Fibroblast of skin of left biceps (primary cell): ENCODE data around the gene CPSF7.
"Not testable (repeated sequence)": the region's sequence is repeated elsewhere in the genome, so short reads cannot be mapped to it uniquely, and the experiment has no call there.

Source experiments
- DNase-seq, 2 experiments: peaks; one replicate each; pipeline ENCODE4 v3.0.0-alpha.2; 2013; ENCODE audit warnings: low read depth in 2 of 2

Gene CPSF7, protein sequence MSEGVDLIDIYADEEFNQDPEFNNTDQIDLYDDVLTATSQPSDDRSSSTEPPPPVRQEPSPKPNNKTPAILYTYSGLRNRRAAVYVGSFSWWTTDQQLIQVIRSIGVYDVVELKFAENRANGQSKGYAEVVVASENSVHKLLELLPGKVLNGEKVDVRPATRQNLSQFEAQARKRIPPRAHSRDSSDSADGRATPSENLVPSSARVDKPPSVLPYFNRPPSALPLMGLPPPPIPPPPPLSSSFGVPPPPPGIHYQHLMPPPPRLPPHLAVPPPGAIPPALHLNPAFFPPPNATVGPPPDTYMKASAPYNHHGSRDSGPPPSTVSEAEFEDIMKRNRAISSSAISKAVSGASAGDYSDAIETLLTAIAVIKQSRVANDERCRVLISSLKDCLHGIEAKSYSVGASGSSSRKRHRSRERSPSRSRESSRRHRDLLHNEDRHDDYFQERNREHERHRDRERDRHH

DNA sequence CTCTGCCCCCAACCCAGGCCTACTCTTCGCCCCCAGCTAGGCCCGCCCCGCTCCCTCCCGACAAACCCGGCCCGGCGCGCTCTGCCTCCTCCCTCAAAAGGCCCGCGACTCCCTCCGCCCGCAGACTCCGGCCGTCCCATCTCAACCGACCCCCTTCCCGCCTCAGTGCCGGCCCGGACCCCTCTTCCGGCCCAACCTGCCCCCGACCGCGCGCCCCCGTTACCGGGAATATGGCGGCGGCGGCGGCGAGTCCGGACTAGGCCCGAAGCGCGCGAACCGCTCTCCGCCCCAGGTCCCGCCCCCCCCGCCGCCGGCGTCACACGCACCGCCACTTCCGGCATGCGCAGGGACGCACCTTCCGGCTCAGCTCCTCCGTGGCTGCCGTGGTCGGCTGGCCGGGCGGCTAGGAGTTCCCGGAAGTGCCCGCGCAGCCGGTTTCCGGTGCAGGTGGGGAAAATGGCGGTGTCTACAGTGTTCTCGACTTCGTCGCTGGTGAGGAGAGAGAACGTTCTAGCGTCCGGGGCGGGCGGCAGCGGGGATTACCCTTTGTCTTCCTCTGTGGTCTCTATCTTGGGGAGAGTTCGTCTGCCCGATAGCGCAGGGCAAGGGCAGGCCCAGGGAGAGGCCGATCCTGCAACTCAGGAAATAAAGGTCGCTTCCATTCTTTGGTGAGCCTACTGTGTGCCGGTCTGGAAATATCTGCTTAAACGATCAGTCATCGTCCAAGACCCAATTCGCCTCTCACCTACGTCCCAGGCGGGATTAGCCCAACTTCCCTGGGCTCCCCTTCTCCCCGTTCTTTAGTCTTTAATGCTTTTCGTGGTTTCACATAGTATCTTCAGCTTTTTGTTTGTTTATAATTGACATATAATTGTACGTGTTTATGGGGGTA, at the start of gene CPSF7, which contains the start of gene SDHAF2:
Gene CPSF7, minus strand, starts transcription at position 285 of the 892 bp plus-strand sequence. CDS start 740 bp downstream, outside the sequence.
Gene SDHAF2, plus strand, starts transcription at position 434 of the 892 bp plus-strand sequence. Its CDS starts 23 bp downstream, at position 457.
- peak; percentile 82 to 85 for DNase-seq

DNA sequence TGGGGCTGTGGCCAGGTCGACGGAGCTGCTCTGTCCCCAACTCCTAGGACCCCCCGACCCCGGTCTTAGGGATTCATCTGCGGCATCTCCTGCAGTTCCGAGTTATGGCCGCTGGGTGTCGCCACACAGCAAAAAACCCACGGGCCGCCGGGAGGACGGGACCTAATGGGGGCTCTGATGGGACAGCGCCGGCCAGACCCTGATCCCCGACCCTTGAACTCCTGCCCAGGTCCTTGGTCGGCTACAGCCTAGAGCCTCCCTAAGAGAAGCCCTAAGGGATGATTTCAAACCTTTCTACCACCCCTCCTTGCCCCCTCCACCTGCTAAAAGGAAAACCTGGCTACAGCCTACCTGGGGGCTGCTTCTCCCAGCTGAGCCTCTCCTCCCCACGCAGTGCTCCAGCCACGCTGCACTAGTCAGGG, 48.0 kb upstream of the CPSF7 start:
- no peak for DNase-seq

DNA sequence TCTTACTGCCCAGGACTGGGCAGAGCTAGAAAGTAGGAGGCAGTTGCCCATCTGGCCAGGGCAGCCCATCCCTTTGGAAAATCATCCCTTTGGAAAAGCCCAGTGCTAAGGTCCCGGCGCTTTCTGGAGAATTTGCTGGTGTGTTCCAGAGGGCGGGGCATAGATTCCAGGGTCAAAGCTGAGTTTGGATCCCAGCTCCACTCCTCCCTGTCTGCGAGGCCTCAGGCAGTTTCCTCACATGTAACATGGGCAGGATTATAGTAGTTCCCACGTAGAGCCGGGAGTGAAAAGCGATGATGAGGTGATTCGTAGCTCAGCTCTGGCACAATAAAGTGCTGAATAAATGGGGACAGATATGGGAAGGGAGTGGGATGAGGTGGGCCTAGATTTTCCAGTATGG, 47.4 kb upstream of the CPSF7 start:
- no peak for DNase-seq

DNA sequence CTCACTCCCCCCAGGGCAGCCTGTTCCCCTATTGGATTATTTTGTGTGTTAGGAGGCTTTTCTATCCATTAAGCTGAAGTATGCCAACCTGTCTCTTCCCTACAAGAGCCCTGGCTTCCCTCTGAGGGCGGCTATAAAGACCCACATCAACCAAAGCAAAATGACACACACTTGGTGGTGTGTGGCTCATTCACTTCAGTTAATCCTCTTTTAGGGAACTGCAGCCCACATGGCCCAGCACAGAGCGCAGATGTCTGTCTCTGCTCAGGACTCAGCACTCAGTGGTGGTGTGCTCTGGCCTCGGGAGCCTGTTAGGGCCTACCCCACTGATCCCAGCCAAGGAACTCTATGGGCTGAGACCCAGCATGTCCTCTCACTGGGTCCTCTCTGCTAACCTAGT, 46.6 kb upstream of the CPSF7 start:
- no peak for DNase-seq

DNA sequence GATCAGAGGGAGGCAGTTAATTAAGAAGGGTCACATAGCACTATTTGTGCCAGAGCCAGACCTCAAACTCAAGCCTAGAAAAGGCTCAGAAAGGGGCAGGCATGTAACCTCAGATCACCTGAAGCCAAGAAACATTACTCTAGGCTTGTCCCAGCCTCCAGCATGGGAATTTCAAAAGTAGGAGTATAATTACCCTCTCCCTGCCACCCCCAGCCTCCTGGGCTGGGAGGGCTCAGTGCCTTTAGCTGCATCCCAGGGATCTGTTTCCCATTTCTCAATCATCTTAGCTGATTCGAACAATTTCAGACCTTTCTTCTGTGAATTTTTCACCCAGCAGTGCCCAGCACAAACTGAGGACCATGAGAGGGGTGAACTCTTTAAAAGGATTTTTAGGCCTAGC, 45.7 kb upstream of the CPSF7 start:
- DNase-seq, result no peak

DNA sequence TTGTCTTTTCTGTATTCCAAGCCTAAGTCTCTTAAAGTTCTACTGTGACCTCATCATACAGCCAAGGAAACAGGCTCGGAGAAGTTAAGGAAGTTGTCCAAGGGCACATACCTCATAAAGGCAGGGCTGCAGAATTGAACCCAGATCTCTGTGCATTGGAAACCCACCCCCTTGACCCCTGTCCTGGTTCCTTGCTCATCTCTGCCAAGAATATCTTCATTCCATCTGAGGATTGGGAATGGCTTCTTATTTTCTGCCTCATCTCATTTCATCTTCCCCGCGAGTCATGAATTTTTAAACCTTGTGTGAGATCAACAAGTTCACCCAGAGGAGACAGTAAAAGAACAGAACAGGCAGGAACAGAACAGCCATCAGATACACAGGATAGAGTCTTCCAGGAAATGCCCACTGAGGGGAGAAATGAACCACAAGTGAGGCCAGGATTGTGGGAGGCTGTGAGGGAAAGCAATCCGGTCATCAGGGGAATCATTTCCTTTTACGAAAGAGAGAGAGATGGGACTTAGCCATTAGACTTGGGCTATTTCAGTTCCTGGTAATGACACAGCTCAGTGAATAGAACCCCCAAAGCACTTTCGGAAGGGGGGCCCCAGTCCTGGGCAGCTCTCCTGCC, 44.4 kb upstream of the CPSF7 start:
- no peak for DNase-seq

DNA sequence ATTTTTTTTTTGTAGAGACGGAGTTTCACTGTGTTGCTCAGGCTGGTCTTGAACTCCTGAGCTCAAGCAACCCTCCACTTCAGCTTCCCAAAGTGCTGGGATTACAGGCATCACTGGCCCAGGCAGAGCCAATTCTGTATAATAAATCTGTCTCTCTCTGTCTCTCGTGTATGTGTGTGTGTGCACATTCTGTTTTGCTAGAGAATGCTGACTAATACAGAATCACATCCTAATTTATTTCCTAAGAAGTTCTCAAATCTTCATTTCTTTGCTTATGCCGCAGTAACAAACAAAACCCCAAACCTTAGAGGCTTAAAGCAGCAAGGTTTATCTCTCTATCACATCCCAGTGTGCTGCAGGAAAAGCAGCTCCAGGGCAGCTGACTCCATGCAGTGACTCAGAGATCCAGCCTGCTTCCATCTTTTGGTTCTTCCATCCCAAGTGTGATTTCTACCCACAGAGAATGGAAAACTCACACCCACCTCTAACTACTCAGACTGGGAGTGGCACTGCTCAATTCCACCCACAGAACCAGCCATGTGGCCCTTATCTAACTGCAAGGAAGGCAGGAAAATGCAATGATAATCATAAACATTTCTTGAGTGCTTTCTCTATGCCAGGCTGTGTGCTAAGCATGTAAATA, 43.7 kb upstream of the CPSF7 start:
- no peak for DNase-seq

DNA sequence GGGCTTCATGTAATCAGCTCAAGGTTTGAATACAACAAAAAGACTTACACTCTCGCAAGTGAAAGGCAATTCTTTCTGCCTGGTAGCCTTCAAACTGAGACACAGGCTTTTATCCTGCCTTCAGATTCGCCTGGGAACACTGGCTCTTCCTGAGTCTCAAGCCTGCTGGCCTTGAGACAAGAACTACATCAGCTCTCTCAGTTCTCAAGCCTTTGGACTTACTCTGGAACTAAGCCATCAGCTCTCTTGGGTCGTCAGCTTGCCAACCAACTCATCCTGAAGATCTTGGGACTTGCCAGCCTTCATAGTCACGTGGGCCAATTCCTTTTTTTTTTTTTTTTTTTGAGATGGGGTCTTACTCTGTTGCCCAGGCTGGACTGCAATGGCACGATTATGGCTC, 43.1 kb upstream of the CPSF7 start:
- DNase-seq, result no peak

DNA sequence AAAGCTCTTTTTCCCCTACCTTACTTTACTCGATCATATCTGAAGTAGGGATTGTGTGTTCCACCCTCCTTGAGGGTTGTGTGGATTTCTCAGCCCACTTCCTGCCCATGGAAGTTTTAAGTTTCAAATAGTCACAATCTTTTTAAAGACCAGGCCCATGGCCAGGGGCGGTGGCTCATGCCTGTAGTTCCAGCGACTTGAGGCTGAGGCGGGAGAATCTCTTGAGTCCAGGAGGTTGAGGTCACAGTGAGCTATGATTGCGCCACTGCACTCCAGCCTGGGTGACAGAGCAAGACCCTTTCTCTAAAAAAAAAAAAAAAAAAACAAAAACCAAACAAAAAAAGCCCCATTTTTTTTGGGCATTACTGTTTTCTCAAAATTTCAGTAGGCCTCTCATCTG, 42.5 kb upstream of the CPSF7 start:
- no peak for DNase-seq

DNA sequence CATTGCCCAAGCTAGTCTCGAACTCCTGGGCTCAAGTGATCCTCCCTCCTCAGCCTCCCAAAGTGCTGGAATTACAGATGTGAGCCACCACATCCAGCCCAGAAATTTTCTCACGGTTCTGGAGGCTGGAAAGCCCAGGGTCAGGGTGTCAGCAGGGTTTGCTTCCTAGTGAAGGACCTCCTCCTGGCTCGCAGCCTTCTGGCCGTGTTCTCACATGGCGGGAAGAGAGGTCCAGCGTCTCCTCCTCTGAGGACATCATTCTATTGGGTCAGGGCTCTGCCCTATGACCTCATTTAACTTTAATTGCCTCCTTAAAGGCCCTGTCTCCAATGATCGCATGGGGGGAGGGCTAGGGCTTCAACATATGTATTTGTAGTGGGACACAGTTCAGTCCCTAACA, 38.2 kb upstream of the CPSF7 start:
- no peak for DNase-seq

DNA sequence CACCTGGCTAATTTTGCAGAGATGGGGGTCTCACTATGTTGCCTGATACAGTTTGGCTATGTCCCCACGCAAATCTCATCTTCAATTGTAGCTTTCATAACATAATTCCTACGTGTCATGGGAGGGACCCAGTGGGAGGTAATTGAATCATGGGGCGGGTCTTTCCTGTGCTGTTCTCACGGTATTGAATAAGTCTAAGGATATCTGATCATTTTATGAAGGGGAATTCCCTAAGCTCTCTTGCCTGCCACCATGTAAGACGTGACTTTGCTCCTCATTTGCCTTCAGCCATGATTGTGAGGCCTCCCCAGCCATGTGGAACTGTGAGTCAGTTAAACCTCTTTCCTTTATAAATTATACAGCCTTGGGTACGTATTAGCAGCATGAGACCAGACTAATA, 37.8 kb upstream of the CPSF7 start:
- not testable (repeated sequence) for DNase-seq

DNA sequence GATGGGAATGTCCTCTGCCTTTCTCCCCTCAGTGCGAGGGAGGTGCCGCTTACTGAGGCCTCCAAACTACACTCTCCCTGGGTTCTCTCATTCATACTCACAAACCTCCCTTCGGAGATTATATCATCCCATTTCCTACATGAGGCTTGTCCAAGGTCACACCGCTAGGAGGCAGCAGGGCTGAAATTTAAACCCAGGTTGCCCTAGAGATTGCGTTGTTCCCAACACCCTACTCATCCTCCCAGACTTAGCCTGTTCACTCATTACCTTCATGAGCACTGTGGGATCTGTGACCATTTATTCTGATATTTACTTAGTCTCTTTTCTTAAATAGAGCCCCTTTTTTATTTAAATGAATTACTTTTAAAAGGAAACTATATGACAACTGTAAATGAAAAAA, 31.2 kb upstream of the CPSF7 start:
- no peak for DNase-seq

DNA sequence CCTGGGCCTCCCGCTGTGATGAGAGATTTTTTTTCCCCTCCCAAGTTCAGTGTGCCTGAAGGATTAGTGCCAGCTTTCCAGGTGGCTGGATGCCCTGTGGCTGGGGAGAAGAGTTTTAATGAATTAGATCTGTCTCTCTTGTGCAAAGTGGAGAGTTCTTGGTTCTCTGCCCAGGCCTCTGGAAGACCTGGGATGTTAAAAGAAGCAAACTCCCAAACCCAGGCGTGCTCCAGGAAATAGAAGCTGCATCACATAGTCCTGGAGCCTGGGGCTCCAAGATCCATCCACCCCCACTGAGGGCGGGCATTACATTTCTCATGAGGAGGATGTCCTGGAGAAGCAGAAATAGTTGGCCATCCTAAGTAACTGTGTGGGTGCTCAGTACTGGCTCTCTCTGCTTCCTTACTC, 30.7 kb upstream of the CPSF7 start:
- peak in 1 of 2 experiments; percentile 19 for DNase-seq

DNA sequence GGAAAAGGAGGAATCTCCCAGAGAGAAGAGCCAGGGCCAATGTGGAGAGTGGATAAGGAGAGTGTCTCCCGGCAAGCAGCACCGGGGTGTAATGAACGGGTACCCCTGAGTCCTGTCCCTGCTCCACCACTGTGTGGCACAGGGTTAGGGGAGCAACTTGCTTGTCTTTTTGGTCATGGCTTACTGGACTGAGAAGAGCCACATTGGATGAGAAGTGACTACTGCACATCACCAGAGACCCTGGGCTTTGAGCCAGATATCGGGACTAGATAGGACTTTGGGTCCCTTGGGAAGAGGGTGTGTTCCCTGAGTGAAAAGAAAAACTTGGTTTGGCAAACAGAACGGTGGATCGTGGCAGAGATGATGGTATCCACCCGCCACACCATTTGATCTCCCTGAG, 24.7 kb upstream of the CPSF7 start:
- DNase-seq, result no peak

DNA sequence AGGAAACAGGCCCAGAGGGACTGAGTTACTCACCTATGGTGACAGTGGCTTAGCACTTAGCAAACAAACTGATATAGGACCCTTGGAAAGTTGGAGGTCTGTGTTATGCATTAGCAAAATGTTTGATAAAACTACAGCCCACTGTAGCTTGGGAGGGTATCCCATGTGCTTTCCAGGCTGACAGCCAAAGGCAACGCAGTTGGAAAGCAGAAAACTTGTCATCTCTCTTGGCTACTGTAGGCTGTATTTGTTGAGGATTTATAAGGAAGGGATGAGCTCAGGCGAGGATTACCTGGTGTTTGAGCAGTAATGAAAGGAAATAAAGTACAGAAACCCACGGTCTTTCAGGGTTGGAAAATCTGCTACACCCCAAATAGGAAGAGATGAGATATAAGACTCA, 23.9 kb upstream of the CPSF7 start:
- no peak for DNase-seq

DNA sequence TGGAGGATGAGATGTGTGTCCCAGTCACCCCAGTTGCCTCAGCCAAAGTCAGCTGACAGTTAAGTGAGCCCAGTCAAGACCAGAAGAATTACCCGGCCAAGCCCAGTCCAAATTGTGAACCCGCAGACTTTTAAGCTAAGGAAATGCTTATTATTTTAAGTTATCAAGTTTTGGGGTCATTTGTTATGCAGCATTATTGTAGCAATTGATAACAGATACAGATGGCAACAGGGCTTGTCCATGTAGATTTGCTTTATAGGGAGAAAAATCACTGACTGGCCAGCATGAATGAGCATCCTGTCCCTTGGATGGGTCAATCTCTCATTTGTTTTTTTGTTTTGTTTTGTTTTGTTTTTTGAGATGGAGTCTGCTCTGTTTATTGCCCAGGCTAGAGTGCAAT, 23.1 kb upstream of the CPSF7 start:
- no peak for DNase-seq

DNA sequence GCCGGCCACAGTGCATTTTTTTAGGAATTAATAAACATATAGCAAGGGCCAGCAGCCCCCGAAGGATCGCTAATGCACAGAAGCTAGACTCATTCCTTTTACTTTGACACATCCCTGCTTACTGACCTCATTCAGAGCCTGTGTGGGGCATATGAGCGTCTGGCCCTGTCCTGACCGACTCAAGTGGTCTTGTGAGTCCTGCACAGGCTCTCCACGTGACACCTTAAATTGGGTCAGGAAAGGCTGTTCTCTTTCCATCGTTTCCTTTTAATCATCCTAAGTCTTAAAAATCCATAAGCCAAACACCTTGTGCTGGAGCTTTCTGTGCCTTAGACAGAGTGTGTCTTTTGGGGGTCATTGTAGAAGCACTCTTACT, 18.8 kb upstream of the CPSF7 start:
- DNase-seq, result no peak

DNA sequence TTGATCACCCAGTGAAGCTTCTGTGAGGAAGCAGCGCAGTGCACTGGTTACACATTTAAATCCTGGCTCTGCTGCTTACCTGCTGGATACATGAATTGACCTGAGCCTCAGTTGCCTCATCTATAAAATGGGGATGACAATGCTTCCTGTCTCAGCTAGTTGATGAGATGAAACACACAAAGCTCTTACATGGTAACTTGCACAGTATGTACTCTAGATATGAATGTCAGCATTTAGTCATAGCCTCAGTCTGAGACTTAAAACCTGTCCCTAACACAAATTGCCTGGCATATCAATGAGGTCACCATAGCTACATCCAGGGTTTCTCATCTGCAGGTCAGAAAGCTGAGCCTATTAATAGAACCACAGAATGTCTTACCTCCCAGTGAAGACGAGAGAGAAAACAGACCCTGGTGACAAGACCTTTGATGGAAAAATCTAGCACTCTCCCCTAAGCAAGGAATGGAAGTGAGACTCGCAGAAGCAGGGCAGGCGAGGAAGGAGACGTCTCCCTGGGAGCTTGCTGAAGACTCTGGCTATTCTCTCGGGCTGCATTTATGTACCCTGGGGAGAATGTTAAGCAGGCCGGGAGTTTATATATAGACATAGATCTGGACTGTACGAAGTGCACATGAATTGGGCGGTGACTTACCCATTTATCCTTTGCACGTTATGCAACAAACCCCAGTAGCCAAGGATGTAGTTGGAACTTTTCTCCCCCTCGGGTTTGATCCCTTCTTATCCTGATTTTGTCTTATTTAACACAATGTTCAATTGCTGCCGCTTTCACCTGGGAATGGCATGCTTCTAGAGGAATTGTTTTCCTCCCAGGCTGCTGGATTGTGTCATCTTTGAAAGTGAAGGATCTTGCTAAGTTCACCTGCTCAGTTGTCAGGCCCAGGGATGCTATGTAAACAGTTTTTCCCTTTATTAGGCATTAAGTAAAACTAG, 18.1 kb upstream of the CPSF7 start:
- no peak for DNase-seq

DNA sequence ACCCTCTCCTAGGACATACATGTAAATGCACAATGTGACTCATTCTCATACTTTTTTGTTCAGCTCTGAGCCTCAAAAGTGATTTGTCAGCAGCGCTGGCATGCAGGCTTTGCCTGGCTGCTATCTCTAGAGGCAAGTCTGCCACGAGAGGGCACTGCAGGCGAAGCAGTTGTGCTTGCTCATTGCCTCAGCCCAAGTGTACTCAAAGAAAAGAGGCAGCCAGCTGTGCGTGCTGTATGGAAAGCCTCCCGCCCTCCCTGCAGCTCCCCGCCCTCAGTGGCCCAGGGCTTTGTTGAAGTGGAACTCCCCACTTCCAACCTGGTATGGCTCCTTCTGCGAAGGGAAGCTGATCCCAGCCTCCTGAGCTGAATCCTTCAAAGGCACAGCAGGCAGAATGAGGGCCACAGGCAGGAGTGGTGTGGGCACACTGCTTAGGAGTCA, 16.5 kb upstream of the CPSF7 start:
- peak; percentile 73 to 78 for DNase-seq

DNA sequence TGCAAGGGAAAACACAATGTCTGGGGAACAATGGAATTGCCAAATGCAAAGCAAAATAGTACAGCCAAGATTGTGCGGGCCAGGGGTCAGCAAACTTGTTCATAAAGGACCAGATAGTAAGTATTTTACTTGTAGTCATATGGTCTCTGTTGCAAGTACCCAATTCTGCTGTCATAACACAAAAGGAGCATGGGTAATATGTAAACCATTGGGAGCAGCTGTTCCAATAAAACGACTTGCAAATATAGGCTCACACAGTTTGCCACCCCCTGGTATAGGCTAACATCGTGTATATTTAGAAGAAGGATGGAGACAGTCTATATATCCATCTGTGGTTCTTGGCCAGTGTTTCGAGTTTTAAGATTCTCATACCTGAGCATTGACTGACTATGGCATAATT, 15.7 kb upstream of the CPSF7 start:
- DNase-seq, result no peak
